Trophoblast cell (in vitro differentiated cells and primary cell): Measurements from ENCODE around the gene REXO1.
"Not testable (repeated sequence)": the region's sequence is repeated elsewhere in the genome, so short reads cannot be mapped to it uniquely, and the experiment has no call there.

Experiments
- DNase-seq, 2 donors: peaks; one replicate each; pipeline ENCODE4 v3.0.0-alpha.2; 2016
- H2AFZ ChIP-seq: 2 replicates; pipeline ENCODE4 v1.6.1; 2013; ENCODE audit warnings: low read length, moderate library complexity, mild to moderate bottlenecking; ENCODE audit not compliant: insufficient read depth, poor library complexity
- H2AK5ac ChIP-seq: 2 replicates; pipeline ENCODE4 v1.6.1; 2013; ENCODE audit warnings: mild to moderate bottlenecking, low read length
- H2BK120ac ChIP-seq: 2 replicates; pipeline ENCODE4 v1.6.1; 2013; ENCODE audit warnings: low read length, mild to moderate bottlenecking, moderate library complexity; ENCODE audit not compliant: insufficient read depth, poor library complexity
- H2BK12ac ChIP-seq: 2 replicates; pipeline ENCODE4 v1.6.1; 2013; ENCODE audit warnings: mild to moderate bottlenecking, low read length, moderate library complexity
- H2BK5ac ChIP-seq: 2 replicates; pipeline ENCODE4 v1.6.1; 2013; ENCODE audit warnings: low read length, low read depth, moderate library complexity, mild to moderate bottlenecking; ENCODE audit not compliant: poor library complexity
- H3K14ac ChIP-seq: 2 replicates; pipeline ENCODE4 v1.6.1; 2013; ENCODE audit warnings: mild to moderate bottlenecking, low read length
- H3K18ac ChIP-seq: 2 replicates; pipeline ENCODE4 v1.6.1; 2013; ENCODE audit warnings: mild to moderate bottlenecking, low read length
- H3K23ac ChIP-seq: 2 replicates; pipeline ENCODE4 v1.6.1; 2013; ENCODE audit warnings: low read length
- H3K27ac ChIP-seq: 2 replicates; pipeline ENCODE4 v1.5.1; 2013; ENCODE audit warnings: low read depth, mild to moderate bottlenecking, inconsistent platforms, low read length, moderate library complexity
- H3K27me3 ChIP-seq: 2 replicates; pipeline ENCODE4 v1.6.1; 2013; ENCODE audit warnings: inconsistent platforms, mild to moderate bottlenecking, low read length, moderate library complexity; ENCODE audit not compliant: insufficient read depth
- H3K36me3 ChIP-seq, 2 experiments: 1 replicate in 1 of 2; 2 replicates in 1 of 2; pipeline ENCODE4 v1.6.1; 2013; ENCODE audit warnings: low read length in 2 of 2, mild to moderate bottlenecking in 2 of 2, moderate library complexity in 1 of 2; ENCODE audit not compliant: insufficient read depth in 2 of 2, control insufficient read depth in 1 of 2
- H3K4ac ChIP-seq: 2 replicates; pipeline ENCODE4 v1.6.1; 2013; ENCODE audit warnings: low read depth, mild to moderate bottlenecking, low read length, moderate library complexity
- H3K4me1 ChIP-seq, 2 experiments: 1 replicate in 1 of 2; 2 replicates in 1 of 2; pipeline ENCODE4 v1.6.1; 2013; ENCODE audit warnings: low read length in 2 of 2, mild to moderate bottlenecking in 2 of 2, moderate library complexity in 1 of 2; ENCODE audit not compliant: insufficient read depth in 2 of 2, control insufficient read depth in 1 of 2
- H3K4me2 ChIP-seq: 2 replicates; pipeline ENCODE4 v1.6.1; 2013; ENCODE audit warnings: inconsistent platforms, mild to moderate bottlenecking, low read length, moderate library complexity
- H3K4me3 ChIP-seq: 2 replicates; pipeline ENCODE4 v1.5.1; 2013; ENCODE audit warnings: mild to moderate bottlenecking, low read depth, low read length, inconsistent platforms
- H3K79me1 ChIP-seq: one replicate; pipeline ENCODE4 v1.6.1; 2013; ENCODE audit warnings: low read length
- H3K79me2 ChIP-seq: 2 replicates; pipeline ENCODE4 v1.6.1; 2013; ENCODE audit warnings: low read length, mild to moderate bottlenecking; ENCODE audit not compliant: control insufficient read depth, insufficient read depth, poor library complexity
- H3K9ac ChIP-seq: 2 replicates; pipeline ENCODE4 v1.6.1; 2013; ENCODE audit warnings: mild to moderate bottlenecking, low read length
- H3K9me3 ChIP-seq: 2 replicates; pipeline ENCODE4 v1.6.1; 2013; ENCODE audit warnings: low read depth, mild to moderate bottlenecking, control low read depth, inconsistent platforms, low read length; ENCODE audit not compliant: insufficient read depth
- H4K12ac ChIP-seq: 2 replicates; pipeline ENCODE4 v1.6.1; 2013; ENCODE audit warnings: low read depth, mild to moderate bottlenecking, low read length, moderate library complexity
- H4K8ac ChIP-seq: 2 replicates; pipeline ENCODE4 v1.6.1; 2013; ENCODE audit warnings: low read depth, mild to moderate bottlenecking, low read length, moderate library complexity
- H4K91ac ChIP-seq: one replicate; pipeline ENCODE4 v1.6.1; 2013; ENCODE audit warnings: low read depth, mild to moderate bottlenecking, low read length, moderate library complexity
- WGBS: extraction: QIAGEN DNeasy Blood & Tissue Kit; methylation state at CpG from one replicate; pipeline ENCODE4 v1.1.7; 2013; ENCODE audit warnings: missing lambda C conversion rate; ENCODE audit not compliant: insufficient read length, insufficient coverage; ENCODE audit errors: extremely low coverage; 5-methylcytosine and 5-hydroxymethylcytosine counted together

The REXO1 gene

GRCh38 chr19:1877280-1877660 lies 29.0 kb upstream of the REXO1 start:
- H3K27ac ChIP-seq, H3K4ac ChIP-seq, H2AK5ac ChIP-seq, H3K27me3 ChIP-seq, H2BK120ac ChIP-seq, H4K12ac ChIP-seq, H4K91ac ChIP-seq, H3K14ac ChIP-seq, H3K9me3 ChIP-seq, H2AFZ ChIP-seq, H2BK12ac ChIP-seq, H4K8ac ChIP-seq, H3K23ac ChIP-seq, H3K18ac ChIP-seq, H3K9ac ChIP-seq, H2BK5ac ChIP-seq, DNase-seq, H3K79me1 ChIP-seq, H3K4me3 ChIP-seq: not testable (repeated sequence)
- peaks cover 19% of the 10 kb centered on the region for H3K79me2 ChIP-seq
- WGBS = no CpG with 5 or more reads among the region's 47 CpGs
- peaks cover 18 to 26% of the 10 kb centered on the region in 2 experiments for H3K36me3 ChIP-seq
- H3K4me1 ChIP-seq = peaks cover 12 to 16% of the 10 kb centered on the region in 2 experiments
- H3K4me2 ChIP-seq = peak overlapping the region; percentile 24

GRCh38 chr19:1876496-1877279 lies 28.4 kb upstream of the REXO1 start:
- Histone ChIP-seq H2BK5ac (peak overlapping the region; percentile 3), H3K4me1 (peaks cover 10 to 11% of the 10 kb centered on the region in 2 experiments), H2AFZ (peak overlapping the region; percentile 37), H3K27ac (peak overlapping the region; percentile 15), H4K12ac (peak overlapping the region; percentile 10), H3K9ac (peak overlapping the region; percentile 10), H3K4me3 (peak overlapping the region; percentile 95), H3K4me2 (peak overlapping the region; percentile 70), H3K36me3 (peaks cover 18 to 28% of the 10 kb centered on the region in 2 experiments), H3K18ac (peak overlapping the region; percentile 59), H2AK5ac (peak overlapping the region; percentile 46), H4K91ac (peak overlapping the region; percentile 67), H4K8ac (peak overlapping the region; percentile 43), H3K14ac (peak overlapping the region; percentile 87), H3K4ac (peak overlapping the region; percentile 53), H3K79me2 (peaks cover 14% of the 10 kb centered on the region), H2BK120ac (peak overlapping the region; percentile 26)
- not testable (repeated sequence) for H2BK12ac ChIP-seq, H3K79me1 ChIP-seq, H3K9me3 ChIP-seq, H3K23ac ChIP-seq, H3K27me3 ChIP-seq, DNase-seq
- WGBS = no CpG with 5 or more reads among the region's 53 CpGs

GRCh38 chr19:1875646-1876495 lies 27.6 kb upstream of the REXO1 start:
- H2BK120ac ChIP-seq = peak overlapping the region; percentile 34
- peaks cover 10% of the 10 kb centered on the region for H3K79me1 ChIP-seq
- H3K4me3 ChIP-seq = peak overlapping the region; percentile 95
- peaks cover 4% of the 10 kb centered on the region for H3K9me3 ChIP-seq
- peak overlapping the region; percentile 45 for H4K12ac ChIP-seq
- H3K79me2 ChIP-seq = peaks cover 14% of the 10 kb centered on the region
- H2BK5ac ChIP-seq = peak overlapping the region; percentile 66
- H2AK5ac ChIP-seq = peak overlapping the region; percentile 61
- H3K27me3 ChIP-seq = no peaks in the 10 kb centered on the region
- peak overlapping the region; percentile 79 for H3K18ac ChIP-seq
- DNase-seq = peak; percentile 93 to 94
- peak overlapping the region; percentile 83 for H4K8ac ChIP-seq
- no CpG with 5 or more reads among the region's 87 CpGs for WGBS
- H3K14ac ChIP-seq = peak overlapping the region; percentile 87
- H3K23ac ChIP-seq = no peak overlapping the region
- peak overlapping the region; percentile 69 for H3K4ac ChIP-seq
- peak overlapping the region; percentile 70 for H3K4me2 ChIP-seq
- peak overlapping the region; percentile 94 for H3K9ac ChIP-seq
- H2AFZ ChIP-seq = peak overlapping the region; percentile 67
- peak overlapping the region; percentile 86 for H4K91ac ChIP-seq
- H3K4me1 ChIP-seq = peaks cover 10 to 11% of the 10 kb centered on the region in 2 experiments
- peak overlapping the region; percentile 42 for H3K27ac ChIP-seq
- H2BK12ac ChIP-seq = peak overlapping the region; percentile 2
- peaks cover 20 to 33% of the 10 kb centered on the region in 2 experiments for H3K36me3 ChIP-seq

- Histone ChIP-seq H3K9ac (peak overlapping the region; percentile 94), H3K4me1 (peaks cover 10 to 11% of the 10 kb centered on the region in 2 experiments), H3K4me3 (peak overlapping the region; percentile 95), H3K79me2 (peaks cover 14% of the 10 kb centered on the region), H3K4me2 (peak overlapping the region; percentile 70), H3K36me3 (peaks cover 17 to 29% of the 10 kb centered on the region in 2 experiments), H3K4ac (peak overlapping the region; percentile 69), H3K27ac (peak overlapping the region; percentile 42)
- H3K9me3 ChIP-seq, H2BK12ac ChIP-seq, H4K91ac ChIP-seq, H3K18ac ChIP-seq, H2AFZ ChIP-seq, H3K79me1 ChIP-seq, H4K8ac ChIP-seq, H2BK5ac ChIP-seq, H2BK120ac ChIP-seq, H3K27me3 ChIP-seq, H3K23ac ChIP-seq, H2AK5ac ChIP-seq, H3K14ac ChIP-seq, DNase-seq, H4K12ac ChIP-seq: not testable (repeated sequence)
- no CpG with 5 or more reads among the region's 11 CpGs for WGBS
These were observed 27.0 kb upstream of the REXO1 start for GRCh38 chr19:1875265-1875645.
